HG02678 (cell line): Measurements from ENCODE around the gene NPDC1.
"Not testable (repeated sequence)": the region's sequence is repeated elsewhere in the genome, so short reads cannot be mapped to it uniquely, and the experiment has no call there.

ENCODE experiments used
- ATAC-seq: cut with Tn5 transposase; IDR thresholded peaks from one replicate; pipeline ENCODE4 v1.9.1; 2021; ENCODE audit warnings: mild to moderate bottlenecking, moderate library complexity; ENCODE audit not compliant: unreplicated experiment

NPDC1 gene

DNA sequence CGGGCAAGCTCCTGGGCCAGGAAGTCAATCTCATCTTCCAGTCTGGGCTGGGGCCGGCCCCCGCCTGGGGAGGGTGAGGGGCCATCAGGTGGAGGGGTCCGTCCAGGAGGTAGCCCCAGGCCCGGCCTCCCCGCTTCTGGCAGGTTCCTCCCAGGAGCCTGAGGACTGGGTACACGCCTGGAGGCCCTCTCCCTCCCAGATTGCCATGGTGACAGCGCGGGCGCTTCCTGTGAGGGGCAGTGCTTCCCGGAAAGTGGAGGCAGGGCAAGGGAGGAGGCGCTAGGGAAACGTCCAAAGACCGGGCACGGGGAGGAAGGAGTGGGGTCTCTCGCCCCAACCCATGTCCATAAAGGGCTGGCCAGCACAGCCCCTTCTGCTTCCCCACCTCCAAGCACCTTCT is 4.9 kb downstream of the NPDC1 start:
- ATAC-seq: no peak

DNA sequence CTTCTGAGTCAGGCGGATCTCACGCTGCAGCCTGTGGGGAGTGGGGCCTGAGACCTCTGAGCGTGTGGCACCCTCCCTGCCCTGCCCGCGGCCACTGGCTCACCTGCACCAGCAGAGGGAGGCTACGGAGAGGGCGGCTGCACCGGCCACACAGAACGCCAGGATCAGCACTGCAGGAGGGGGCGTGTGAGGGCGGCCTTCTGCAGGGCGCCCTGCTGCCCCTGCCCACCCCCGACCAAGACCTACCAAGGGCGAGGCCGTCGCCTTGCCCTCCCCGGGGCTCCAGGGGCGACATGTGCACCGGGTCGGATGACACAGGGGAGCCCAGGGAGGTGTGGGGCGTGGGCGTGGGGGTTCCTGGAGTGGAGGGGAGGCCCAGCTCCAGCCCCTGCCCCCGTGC is 5.4 kb downstream of the NPDC1 start:
- no peak for ATAC-seq

DNA sequence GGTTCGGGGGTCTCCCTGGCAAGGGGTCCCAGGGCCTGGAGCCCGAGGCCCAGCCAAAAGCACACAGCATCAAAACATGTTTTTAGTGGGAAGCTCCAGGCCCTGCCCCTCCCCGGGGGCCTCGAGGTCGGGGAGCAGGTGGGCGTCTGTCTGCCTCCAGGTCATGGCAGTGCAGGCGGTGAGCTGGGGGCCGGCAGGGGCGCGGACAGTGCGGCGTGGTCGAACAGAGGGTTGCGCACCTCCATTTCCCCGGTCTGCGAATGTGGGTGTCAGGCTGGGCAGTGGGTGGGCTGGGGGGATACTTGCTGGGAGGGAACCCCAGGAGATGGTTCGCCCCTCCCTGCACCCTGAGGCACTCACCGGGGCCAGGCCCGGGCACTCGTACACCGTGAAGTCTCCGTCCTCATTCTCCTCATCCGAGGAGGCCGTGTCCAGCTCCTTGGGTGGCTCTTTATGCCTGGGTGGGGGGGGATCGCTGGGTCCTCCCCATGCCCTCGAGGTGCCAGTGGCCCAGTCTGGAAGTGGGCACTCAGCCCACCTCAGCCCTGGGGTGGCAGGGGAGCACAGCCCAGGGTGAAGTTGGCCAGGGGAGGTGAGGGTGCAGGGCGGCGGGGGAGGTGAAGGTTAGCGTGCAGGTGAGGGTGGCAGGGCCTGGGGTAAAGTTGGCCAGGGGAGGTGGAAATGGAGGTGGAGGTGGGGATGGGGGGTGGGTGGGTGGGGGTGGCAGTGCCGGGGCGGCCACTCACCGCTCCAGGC is 6.2 kb downstream of the NPDC1 start:
- ATAC-seq: no peak

DNA sequence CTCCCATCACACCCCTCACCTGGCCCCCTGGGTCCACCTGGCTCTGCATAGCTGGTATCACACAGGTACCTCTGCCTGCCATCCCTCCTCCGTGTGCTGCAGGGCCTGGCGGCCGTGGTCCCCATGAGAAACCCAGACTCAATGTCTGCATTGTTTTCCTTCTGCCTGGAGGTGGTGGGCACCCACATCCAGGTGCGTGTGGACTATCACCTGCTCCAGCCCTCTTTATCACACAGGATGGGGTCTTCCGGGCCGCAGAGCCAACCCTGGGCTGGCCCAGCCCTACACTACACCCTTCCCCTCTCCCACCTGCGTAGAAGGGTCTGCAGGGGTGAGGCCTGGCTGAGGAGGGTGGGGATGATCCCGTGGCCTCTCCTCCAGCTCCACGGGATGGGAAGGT is 7.1 kb downstream of the NPDC1 start:
- ATAC-seq: no peak

DNA sequence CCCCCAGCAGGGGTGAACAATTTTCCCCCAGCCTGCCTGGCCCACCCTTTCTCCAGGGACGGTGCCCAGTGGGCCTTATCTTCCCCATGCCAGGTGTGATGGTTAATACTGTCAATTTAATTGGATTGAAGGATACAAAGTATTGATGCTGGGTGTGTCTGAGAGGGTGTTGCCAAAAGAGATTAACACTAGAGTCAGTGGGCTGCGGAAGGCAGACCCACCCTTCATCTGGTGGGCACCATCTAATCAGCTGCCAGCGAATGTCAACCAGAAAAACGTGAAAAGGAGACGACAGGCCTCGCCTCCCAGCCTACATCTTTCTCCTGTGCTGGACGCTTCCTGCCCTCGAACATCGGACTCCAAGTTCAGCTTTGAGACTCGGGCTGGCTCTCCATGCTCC is 8.5 kb downstream of the NPDC1 start:
- ATAC-seq: no peak

DNA sequence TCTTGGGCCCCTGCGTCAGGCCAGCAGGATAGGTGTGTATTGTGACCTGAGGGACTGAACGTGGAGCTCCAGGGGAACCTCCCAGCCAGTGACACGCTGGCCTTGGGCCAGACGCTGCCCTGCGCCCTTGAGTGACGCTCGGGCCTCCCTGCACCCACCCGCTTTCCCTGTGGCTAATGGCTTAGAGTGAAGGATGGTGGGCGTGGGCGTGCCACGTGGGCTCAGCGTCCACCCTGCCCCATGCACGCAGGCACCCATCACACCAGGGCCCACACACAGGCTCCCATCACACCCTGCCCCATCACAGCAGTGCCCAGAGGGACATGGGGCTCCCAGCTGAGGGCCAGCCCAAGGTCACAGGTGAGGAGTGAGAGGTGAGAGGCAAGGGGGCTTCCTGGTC is 8.9 kb downstream of the NPDC1 start:
- no peak for ATAC-seq

DNA sequence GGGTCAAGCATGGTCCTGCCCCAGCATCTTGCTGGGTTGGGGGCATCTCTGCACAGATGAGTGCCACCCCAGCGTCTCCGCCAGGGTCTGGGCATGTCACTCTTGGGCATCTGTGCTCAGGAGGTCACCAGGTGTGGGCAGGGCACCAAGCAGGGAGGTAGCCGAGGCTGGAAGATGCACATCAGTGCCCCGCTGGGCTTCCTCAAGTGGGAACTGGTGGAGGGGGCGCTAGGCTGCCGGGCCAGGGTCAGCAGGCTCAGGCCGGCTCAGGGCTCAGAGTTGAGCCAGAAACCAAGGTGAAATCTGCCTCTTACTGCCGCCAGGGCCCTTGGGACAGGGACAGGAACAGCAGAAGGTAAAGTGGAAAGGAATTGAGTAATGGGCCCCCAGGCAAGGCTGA is 10.0 kb downstream of the NPDC1 start:
- no peak for ATAC-seq

DNA sequence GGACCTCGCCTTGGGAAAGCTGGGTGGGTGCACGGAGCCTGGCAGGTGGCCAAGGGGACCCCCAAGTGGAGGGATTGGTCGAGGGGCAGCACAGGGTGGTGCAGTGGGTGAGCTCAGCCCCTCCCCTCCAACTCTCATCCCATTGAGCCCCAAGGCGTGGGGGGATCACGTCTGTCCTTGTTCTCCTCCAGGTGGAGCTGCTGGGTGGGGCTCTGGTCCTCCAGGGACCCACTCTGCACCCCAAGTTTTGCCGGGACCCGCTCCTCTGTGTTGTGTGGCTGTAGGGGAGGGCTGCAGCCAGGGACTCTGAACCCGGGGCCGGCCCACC is 10.5 kb downstream of the NPDC1 start:
- ATAC-seq: peak; percentile 11

DNA sequence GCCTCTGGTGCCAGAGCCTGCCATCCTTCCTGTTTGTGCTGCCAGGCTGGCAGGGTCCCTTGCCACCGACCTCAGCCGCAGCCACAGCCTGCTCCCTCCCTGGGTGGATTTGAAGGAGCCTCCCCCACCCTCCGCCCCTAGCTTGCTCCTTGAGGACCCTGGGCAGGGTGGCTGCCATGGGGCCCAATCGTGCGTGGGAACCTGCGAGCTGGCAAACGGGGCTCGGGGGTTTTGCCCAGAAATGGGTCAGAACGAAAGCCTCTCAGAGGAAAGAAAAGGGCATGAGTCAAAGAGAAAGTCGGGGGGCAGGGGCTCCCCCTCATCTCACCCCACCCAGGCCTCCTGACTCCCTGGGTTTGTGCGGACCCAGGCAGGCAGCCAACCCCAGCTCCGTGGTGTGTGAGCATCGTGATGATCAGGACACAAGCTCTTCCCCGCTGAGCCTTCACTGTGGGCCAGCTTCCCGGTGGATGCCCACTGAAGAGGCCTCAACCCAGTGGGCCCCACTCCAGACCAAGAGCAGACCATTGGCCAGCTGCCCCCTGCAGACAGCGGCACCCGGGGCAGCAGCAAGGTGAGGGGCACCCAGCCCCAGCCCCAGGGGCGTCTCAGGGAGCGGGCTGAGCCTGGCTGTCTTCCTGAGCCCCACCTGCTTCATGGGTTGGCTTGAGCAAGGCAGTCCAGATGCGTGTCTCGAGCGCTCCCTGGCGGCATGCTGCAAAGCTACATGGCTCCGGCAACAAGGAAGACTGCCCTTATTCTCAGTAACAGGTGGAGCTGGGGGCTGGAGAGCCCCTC is 11.1 kb downstream of the NPDC1 start:
- ATAC-seq: peak; percentile 77

DNA sequence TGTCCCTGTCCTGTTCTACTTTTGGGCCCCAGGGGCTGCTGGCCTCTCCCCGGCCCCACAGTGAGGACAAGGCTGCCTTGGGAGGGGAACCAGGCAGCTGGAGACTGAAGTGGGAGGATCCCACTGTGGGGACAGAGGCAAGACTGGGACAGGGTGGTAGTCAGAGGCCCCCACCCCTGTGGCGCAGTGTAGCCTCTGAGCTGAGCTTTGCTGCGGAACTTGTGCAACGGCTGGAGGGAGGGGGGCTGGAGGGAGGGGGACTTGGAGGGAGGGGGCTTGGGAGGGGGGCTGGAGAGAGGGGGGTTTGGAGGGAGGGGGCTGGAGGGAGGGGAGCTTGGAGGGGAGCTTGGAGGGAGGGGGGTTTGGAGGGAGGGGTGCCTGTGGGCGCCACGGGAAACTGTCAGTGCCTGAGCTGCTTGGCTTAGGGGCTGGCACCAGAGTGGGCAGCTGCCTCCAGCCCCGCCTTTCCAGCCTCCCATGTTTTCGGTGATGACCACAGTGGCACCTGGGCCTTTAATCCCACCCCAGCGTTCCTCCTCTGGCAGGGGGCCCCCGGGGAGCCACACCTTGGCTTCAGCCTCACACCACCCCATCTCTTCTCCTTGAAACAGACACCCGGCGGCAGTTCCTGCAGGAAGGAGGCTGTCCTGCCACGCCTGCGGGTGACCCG is 11.8 kb downstream of the NPDC1 start:
- no peak for ATAC-seq

DNA sequence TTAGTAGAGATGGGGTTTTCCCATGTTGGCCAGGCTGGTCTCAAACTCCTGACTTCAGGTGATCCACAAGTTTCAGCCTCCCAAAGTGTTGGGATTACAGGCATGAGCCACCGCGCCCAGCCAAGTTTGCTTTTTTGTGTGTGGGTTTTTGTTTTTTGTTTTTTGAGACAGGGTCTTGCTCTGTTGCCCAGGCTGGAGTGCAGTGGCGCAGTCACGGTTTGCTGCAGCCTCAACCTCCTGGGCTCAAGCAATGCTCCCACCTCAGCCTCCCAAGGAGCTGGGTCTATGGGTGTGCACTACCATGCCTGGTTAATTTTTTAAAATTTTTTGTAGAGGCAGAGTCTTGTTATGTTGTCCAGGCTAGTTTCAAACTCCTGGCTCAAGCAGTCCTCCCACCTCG is 12.5 kb downstream of the NPDC1 start:
- ATAC-seq: not testable (repeated sequence)

DNA sequence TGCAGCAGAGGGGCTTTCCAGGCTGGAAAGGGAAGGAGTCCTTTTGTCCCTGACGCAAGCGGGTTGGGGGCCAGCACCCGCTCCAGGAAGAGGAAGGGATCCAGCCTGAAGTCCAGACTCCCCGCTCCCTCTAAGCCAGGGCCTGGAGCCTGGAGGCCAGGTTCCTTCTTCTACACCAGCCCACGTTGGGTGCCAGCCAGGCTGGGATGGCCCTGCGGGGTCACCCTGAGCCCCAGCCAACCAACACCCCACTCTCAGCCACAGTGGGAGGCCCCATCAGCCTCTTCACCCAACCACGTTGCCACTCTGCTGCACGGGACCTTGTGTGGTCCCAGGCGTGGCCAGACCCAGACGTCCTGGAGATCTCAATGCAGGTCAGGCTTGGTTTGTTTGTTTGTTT is 13.1 kb downstream of the NPDC1 start:
- ATAC-seq: no peak

DNA sequence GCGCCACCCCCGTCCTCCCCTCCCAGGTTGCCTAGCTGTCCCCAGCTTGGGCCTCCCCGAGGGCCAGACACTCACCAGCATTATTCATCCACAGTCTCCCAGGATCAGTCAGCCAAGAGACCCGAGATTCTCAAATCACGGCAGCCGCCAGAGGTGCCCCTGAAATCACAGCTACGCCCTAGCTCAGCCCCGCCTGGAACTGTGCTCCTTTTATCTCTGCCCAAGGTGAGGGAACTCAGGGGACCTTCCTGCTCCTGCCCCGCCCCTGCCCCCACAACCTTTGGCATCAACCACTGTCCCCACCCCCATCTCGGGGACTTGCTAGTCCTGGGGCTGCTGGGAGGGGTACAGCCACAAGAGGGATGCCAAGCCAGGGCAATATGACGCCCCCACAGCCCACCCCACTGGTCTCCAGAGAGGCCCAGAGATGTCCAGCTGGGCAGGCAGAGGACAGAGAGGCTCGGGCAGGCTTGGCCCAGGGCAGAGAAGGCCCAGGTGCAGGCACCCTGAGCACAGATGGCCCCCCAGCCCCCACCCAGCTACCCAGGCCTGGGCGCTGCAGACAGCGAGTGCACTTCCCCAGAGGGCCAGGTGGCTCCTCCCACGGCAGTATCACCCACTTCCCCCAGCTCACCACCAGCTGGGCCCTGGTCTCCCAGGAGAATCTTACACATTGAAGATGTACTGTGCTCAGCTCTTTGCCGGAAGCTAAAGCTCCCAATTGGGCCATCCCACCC is 13.9 kb downstream of the NPDC1 start, which contains the start of gene FUT7:
Gene FUT7 (minus strand): TSS at position 185 of the 737 bp plus-strand sequence. CDS start 97 bp downstream, at position 88.
- no peak for ATAC-seq

DNA sequence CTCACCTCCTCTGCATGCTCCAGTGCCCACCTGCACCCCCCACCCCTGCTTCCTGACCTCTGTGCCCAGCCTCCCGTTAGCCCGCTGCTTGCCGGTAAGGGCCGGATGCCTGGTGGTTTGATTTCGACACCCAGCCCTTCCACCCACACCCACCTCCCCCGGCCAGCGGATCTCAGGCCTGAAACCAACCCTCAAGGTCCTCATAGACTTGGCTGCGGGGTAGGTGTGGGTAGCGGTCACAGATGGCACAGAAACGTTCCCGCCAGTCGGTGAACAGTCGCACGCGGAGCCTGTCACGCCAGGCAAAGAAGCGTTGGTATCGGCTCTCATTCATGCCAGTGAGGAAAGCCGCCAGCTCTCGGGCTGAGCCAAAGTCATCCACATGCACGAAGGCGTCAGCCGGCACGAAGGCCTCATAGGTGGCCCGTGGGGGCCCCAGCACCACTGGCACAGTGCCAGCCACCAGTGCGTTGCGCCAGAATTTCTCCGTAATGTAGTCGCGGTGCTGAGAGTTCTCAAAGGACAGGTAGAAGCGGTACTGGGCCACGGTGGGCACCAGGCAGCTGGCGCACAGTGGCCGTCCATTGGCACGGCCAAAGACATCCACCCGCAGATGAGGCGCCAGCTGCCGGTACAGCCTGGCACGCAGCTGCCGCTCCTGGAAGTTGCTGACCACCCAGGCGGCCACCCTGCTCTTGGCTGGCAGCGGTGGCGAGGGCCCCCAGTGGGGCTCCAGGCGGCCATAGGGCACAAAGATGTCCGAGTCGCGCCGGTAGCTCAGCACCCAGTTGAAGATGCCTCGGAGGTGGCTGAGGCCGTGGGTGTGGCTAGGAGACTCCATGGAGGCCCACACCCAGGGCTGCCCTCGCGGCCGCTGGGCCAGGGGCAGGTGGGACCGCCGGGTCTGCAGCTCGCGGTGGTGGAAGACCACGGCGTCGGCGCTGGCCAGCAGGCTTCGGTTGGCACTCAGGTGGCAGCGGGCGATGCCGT is 15.1 kb downstream of the NPDC1 start:
- ATAC-seq: no peak

DNA sequence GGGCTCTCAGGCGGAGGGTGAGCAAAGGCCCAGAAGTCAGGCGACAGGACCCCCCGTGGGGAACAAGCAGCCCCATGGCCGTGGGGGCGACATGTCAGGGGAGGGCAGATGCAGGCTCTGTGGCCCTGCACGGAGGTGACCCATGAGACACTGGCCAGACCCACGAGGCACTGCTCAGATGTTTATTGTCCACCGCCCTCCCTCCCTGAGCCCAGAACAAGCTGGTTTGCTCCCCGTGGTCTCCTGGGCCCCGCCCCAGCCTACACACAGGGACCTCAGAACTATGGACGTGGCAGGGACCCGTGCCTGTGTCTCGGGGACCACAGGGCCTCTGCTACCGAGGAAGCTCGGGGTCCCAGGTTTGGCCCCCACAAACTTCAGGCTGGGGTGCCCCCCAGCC is 16.0 kb downstream of the NPDC1 start:
- ATAC-seq: no peak

DNA sequence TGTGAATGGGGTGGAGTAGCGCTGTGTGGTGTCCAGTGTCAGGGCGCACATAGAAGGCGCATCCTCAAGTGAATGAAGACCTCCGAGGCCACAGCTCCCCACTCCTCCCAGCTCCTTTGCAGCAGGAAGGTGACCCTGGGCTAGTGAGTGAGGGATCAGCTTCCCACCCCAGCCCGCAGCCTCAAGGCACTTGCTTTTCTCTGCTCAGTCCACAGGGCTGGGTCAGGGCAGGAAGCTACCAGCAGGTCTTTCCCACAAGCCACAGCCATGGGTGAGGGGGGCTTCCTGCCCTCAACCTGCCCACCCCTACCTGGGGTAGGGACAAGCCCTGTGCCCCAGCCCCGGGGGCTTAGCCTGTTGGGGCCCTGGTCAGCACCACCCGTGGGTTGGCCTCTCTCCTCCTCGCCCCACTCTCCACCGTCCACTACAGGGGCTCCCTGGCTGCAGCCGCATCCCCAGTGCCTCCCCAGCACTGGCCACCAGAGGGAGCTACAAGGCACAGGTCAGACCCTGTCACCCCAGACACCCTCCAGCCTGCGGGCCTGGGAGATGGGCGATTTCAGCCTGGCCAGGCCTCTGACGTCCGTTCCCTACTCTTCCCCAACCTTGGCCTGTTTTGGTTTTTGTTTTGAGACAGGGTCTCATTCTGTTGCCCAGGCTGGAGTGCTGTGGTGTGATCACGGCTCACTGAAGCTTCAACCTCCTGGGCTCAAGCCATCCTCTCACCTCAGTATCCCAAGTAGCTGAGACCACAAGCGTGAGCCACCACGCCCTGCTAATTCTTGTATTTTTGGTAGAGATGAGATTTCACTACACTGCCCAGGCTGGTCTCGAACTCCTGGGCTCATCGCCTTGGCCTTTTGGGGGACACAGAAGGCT is 16.7 kb downstream of the NPDC1 start:
- ATAC-seq: no peak

DNA sequence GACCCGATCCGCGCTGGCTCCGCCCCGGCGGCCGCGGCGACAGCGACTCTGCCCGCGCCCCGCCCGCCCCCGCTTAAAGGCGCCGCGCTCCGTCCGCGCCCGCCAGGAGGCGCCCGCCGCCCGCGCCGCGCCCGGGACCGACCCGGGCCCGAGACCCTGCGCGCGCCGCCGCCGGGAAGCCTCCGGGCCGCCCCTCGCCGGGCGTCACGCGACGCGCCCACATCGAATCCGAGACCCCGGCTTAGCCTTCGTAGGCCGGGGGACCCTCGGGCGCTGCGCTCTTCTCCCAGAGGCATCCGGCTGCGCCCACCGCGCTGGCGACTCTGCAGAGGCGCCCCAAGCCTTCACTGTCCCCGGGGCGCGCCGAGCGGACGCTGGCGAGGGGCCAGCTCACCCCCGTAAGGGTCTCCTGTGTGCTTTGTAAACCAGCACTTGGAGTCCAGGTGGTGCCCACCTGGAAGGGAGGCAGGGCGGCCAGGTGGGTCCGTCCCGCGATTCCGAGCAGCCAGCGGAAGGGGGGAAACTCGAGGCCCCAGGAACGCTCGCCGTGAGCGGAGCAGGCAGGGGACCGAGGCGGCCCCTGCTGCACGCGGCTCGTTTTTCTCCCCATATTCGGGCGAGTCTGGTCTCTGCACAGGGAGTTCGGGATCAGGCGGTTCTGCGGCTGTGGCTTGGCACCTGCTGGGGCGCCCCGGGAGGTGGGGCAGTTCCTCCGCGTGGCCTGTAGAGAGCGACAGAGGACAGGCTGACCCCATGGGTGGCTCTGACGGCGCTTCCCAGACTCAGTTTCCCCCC is 17.5 kb downstream of the NPDC1 start:
- ATAC-seq: peak; percentile 54
